ENCODE measurements around the gene ACY1. TPM values are rescaled to one million over a fixed set of nuclear protein-coding genes. Genes with fewer than 3 reads are reported as not detected.

Gene ACY1
- total and polyA plus RNA-seq, 10 of the 15 experiments (the other 5 are each of a cell fraction or from before 2014, with no cell fraction given) = 18.5 to 42.2 (median 27.8) TPM

DNA sequence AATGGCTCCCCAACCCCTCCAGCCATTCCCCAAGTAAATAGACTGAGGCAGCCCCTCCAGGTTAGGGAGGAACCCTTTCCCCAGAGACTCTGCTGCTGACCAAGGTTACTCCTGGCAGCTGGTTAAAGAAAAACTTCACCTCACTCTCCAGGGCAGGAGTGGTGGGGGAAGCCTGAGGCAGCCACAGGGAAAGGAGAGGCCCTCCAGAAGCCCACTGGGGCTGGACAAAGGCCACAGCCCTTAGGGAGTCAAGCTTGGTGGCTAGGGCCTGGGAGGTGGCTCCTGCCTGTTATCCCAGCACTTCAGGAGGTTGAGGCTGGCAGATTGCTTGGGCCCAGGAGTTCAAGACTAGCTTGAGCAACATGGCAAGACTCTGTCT lies 923 bp downstream of the ACY1 start (continued):
- TF ChIP-seq EZH2 (IDR thresholded peaks at IDR 0.05; ENCODE audit: borderline replicate concordance, control insufficient read depth, low read depth, low read length) = no peak
- no peak for TF ChIP-seq SREBF2 (IDR thresholded peaks at IDR 0.05; ENCODE audit: low read length)
- TF ChIP-seq EGR1 (IDR thresholded peaks at IDR 0.05; ENCODE audit: borderline replicate concordance in 1 of 2, low read depth in 2 of 2, low read length in 2 of 2) = no peak
- TF ChIP-seq JUNB (IDR thresholded peaks at IDR 0.05) = no peak
- TF ChIP-seq POU2F2 (IDR thresholded peaks at IDR 0.05; ENCODE audit: borderline replicate concordance, low read depth, low read length) = no peak

DNA sequence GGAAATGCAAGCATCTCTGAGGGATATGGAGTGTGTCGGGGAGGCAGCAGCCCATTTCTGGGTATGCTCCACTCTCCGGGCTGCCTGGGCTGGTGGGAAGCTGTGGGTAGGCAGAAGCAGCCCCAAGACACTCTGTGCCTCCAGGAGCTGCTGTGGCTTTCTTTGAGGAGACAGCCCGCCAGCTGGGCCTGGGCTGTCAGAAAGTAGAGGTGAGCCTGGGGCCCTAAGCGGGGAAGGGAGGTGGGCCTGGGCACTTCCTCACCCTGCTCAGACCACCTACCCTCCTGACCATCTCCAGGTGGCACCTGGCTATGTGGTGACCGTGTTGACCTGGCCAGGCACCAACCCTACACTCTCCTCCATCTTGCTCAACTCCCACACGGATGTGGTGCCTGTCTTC lies 1.7 kb downstream of the ACY1 start:
- in situ Hi-C loops (cut with MboI) = no loop called here
- H3K27ac ChIP-seq (ENCODE audit: control insufficient read depth, insufficient read depth) = no peak overlapping the region
- TF ChIP-seq NFXL1 (IDR thresholded peaks at IDR 0.05; ENCODE audit: borderline replicate concordance) = no peak
- H2AFZ ChIP-seq (ENCODE audit: control insufficient read depth, low read depth, low read length) = no peak overlapping the region
- H3K27me3 ChIP-seq (replicated peaks in 1 of 2; ENCODE audit: control insufficient read depth in 2 of 2, insufficient read depth in 2 of 2, low read length in 1 of 2) = no peaks in the 10 kb centered on the region
- H4K20me1 ChIP-seq (ENCODE audit: control insufficient read depth, insufficient read depth) = no peaks in the 10 kb centered on the region
- H3K79me2 ChIP-seq (ENCODE audit: control insufficient read depth, insufficient read depth, low read length) = peaks cover 3% of the 10 kb centered on the region
- RAD21 ChIA-PET (ENCODE audit: unreplicated experiment) = interaction anchor here (0.6 to 0.7 kb wide), 2 partner anchors 115 to 218 kb away, joined by 4 to 5 read pairs; no protein-coding TSS in a partner anchor
- no TSS peak for BruUV-seq (replicated peaks)
- no peaks in the 10 kb centered on the region for H3K36me3 ChIP-seq (ENCODE audit: control insufficient read depth in 2 of 2, insufficient read depth in 2 of 2, low read length in 1 of 2)
- H3K9ac ChIP-seq (ENCODE audit: control insufficient read depth, insufficient read depth, low read length) = no peak overlapping the region
- no peak overlapping the region for H3K4me2 ChIP-seq (ENCODE audit: control insufficient read depth, insufficient read depth)
- CTCF ChIA-PET = interaction anchor here (0.5 to 4.6 kb wide), 3 partner anchors 12 to 130 kb away, joined by 3 to 56 read pairs (median 34); partner anchors contain the start of genes ABHD14A, ABHD14B, PARP3 and RRP9
- 79% methylated on average over 6 of the region's 6 CpGs for WGBS (ENCODE audit: insufficient coverage, insufficient replicate concordance, low lambda C conversion rate, missing lambda C conversion rate)
- DNase-seq (ENCODE audit: low read depth, low spot score) = no peak
- peaks cover 8% of the 10 kb centered on the region for H3K4me1 ChIP-seq (ENCODE audit: control insufficient read depth, insufficient read depth, low read length)
- no peaks in the 10 kb centered on the region for H3K9me3 ChIP-seq (replicated peaks; ENCODE audit: control insufficient read depth, insufficient read depth, low read length)
- no peak overlapping the region for H3K4me3 ChIP-seq
- POLR2A ChIA-PET = interaction anchor here (0.6 to 4.0 kb wide), 3 partner anchors 10 to 1418 kb away, joined by 3 to 30 read pairs (median 3); partner anchors contain the start of genes C3orf18 and RPL29
- no peak for ATAC-seq
- FAIRE-seq = no peak
- intact Hi-C loops (cut with micrococcal nuclease; ENCODE audit: unreplicated experiment) = no loop called here
- SMC1A ChIA-PET (ENCODE audit: uncharacterized antibody, unreplicated experiment) = interaction anchor here (1.4 kb wide), 1 partner anchor 10 kb away, joined by 12 read pairs; the partner anchor contains the start of gene RPL29

Measured in GM12878 (cell line).